ENCODE measurements around the gene YWHAG. TPM values are rescaled to one million over a fixed set of nuclear protein-coding genes. Genes with fewer than 3 reads are reported as not detected.

Gene YWHAG
- total RNA-seq, 1 experiment from 2014 or later: 192 TPM

DNA sequence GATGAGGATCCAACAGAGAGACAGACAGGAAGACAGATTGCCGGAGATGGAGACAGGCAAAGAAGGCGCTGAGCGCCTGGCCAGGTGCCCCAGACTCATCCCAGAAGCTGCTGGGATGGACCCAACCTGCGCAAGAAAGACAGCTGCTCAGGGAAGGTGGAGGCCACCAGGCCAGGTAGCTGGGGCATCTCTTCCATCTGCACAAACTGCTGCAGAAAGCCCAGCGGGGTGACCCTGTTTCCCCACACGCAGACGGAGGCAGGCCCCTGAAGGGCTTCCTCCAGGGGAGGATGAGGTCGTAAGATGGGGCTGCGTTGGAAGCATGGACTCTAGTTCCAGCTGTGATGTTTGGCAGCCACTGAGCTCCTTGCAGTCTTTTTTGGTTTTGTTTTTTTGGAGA, 16.5 kb upstream of the YWHAG start:
- peaks cover 7% of the 10 kb centered on the region for H3K4me1 Mint-ChIP-seq
- ATAC-seq: no peak
- CTCF ChIA-PET: interaction anchor here (1.1 kb wide), 1 partner anchor 16 kb away, joined by 4 read pairs; the partner anchor contains the start of gene YWHAG
- no peaks in the 10 kb centered on the region for H3K36me3 Mint-ChIP-seq
- TF ChIP-seq GABPB1 (CRISPR knock-in tag; IDR thresholded peaks at IDR 0.05) (no peak), FOXP1 (CRISPR knock-in tag; IDR thresholded peaks at IDR 0.05; ENCODE audit: borderline replicate concordance) (no peak), RELA (CRISPR knock-in tag; IDR thresholded peaks at IDR 0.05; ENCODE audit: borderline replicate concordance) (no peak), GTF2I (CRISPR knock-in tag; conservative IDR thresholded peaks at IDR 0.05) (no peak), IRF2 (CRISPR knock-in tag; IDR thresholded peaks at IDR 0.05; ENCODE audit: borderline replicate concordance, low read depth) (no peak), ETV6 (CRISPR knock-in tag; IDR thresholded peaks at IDR 0.05) (no peak), NFATC4 (CRISPR knock-in tag; IDR thresholded peaks at IDR 0.05) (no peak), SMAD4 (CRISPR knock-in tag; IDR thresholded peaks at IDR 0.05) (no peak), CREM (CRISPR knock-in tag; IDR thresholded peaks at IDR 0.05) (no peak), FOXJ3 (CRISPR knock-in tag; IDR thresholded peaks at IDR 0.05; ENCODE audit: borderline replicate concordance) (no peak), ZNF138 (CRISPR knock-in tag; conservative IDR thresholded peaks at IDR 0.05) (no peak), CREB1 (CRISPR knock-in tag; IDR thresholded peaks at IDR 0.05) (no peak), TEAD1 (CRISPR knock-in tag; IDR thresholded peaks at IDR 0.05) (no peak)
- TF ChIP-seq, protein P1, sequence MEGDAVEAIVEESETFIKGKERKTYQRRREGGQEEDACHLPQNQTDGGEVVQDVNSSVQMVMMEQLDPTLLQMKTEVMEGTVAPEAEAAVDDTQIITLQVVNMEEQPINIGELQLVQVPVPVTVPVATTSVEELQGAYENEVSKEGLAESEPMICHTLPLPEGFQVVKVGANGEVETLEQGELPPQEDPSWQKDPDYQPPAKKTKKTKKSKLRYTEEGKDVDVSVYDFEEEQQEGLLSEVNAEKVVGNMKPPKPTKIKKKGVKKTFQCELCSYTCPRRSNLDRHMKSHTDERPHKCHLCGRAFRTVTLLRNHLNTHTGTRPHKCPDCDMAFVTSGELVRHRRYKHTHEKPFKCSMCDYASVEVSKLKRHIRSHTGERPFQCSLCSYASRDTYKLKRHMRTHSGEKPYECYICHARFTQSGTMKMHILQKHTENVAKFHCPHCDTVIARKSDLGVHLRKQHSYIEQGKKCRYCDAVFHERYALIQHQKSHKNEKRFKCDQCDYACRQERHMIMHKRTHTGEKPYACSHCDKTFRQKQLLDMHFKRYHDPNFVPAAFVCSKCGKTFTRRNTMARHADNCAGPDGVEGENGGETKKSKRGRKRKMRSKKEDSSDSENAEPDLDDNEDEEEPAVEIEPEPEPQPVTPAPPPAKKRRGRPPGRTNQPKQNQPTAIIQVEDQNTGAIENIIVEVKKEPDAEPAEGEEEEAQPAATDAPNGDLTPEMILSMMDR (IDR thresholded peaks at IDR 0.05): no peak
- TF ChIP-seq, protein P2, sequence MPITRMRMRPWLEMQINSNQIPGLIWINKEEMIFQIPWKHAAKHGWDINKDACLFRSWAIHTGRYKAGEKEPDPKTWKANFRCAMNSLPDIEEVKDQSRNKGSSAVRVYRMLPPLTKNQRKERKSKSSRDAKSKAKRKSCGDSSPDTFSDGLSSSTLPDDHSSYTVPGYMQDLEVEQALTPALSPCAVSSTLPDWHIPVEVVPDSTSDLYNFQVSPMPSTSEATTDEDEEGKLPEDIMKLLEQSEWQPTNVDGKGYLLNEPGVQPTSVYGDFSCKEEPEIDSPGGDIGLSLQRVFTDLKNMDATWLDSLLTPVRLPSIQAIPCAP (CRISPR knock-in tag; IDR thresholded peaks at IDR 0.05): no peak
- TF ChIP-seq, protein P3, sequence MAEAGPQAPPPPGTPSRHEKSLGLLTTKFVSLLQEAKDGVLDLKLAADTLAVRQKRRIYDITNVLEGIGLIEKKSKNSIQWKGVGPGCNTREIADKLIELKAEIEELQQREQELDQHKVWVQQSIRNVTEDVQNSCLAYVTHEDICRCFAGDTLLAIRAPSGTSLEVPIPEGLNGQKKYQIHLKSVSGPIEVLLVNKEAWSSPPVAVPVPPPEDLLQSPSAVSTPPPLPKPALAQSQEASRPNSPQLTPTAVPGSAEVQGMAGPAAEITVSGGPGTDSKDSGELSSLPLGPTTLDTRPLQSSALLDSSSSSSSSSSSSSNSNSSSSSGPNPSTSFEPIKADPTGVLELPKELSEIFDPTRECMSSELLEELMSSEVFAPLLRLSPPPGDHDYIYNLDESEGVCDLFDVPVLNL (CRISPR knock-in tag; IDR thresholded peaks at IDR 0.05; ENCODE audit: borderline replicate concordance, low read depth): no peak
- TF ChIP-seq, protein P4, sequence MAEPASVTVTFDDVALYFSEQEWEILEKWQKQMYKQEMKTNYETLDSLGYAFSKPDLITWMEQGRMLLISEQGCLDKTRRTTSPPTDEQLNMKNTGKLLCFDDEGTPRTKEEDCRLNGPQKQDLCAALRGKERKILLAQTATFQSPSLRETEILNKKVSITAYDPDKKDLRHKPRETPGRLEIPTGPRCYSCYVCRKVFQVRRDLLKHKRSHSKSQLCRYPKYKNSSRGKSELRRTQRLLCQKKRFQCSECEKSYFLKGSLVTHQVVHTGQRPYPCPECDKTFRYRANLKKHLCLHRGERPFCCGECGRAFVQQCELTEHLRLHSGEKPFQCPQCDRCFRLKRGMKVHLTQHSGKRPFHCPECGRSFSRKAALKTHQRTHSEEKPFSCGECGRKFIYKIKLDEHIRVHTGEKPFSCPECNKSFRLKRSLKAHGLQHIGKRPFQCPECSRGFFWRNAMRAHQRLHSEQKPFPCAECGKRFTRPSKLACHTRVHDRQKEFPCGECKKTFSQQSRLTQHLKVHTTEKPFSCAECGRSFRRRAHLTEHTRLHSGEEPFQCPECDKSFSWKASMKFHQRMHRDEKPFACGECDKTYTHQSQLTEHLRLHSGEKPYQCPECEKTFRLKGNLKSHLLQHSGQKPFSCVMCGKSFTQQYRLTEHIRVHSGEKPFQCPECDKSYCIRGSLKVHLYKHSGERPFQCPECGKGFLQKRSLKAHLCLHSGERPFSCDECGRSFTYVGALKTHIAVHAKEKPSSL (CRISPR knock-in tag; conservative IDR thresholded peaks at IDR 0.05): no peak
- TF ChIP-seq, protein P5, sequence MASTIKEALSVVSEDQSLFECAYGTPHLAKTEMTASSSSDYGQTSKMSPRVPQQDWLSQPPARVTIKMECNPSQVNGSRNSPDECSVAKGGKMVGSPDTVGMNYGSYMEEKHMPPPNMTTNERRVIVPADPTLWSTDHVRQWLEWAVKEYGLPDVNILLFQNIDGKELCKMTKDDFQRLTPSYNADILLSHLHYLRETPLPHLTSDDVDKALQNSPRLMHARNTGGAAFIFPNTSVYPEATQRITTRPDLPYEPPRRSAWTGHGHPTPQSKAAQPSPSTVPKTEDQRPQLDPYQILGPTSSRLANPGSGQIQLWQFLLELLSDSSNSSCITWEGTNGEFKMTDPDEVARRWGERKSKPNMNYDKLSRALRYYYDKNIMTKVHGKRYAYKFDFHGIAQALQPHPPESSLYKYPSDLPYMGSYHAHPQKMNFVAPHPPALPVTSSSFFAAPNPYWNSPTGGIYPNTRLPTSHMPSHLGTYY (CRISPR knock-in tag; IDR thresholded peaks at IDR 0.05): no peak
- TF ChIP-seq, protein P6, sequence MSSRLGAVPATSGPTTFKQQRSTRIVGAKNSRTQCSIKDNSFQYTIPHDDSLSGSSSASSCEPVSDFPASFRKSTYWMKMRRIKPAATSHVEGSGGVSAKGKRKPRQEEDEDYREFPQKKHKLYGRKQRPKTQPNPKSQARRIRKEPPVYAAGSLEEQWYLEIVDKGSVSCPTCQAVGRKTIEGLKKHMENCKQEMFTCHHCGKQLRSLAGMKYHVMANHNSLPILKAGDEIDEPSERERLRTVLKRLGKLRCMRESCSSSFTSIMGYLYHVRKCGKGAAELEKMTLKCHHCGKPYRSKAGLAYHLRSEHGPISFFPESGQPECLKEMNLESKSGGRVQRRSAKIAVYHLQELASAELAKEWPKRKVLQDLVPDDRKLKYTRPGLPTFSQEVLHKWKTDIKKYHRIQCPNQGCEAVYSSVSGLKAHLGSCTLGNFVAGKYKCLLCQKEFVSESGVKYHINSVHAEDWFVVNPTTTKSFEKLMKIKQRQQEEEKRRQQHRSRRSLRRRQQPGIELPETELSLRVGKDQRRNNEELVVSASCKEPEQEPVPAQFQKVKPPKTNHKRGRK (CRISPR knock-in tag; IDR thresholded peaks at IDR 0.05; ENCODE audit: borderline replicate concordance): no peak
- H3K9me3 Mint-ChIP-seq: no peaks in the 10 kb centered on the region
- no peak for DNase-seq (ENCODE audit: low spot score)
- peaks cover 11% of the 10 kb centered on the region for H3K27me3 Mint-ChIP-seq (ENCODE audit: low read depth)
- H3K27ac Mint-ChIP-seq: no peak overlapping the region
- no peak overlapping the region for H3K4me3 Mint-ChIP-seq
- POLR2A ChIA-PET: no interaction called here
